PC-3 (cell line): ENCODE results near the gene MED15. TPM values are rescaled to one million over a fixed set of nuclear protein-coding genes. Genes with fewer than 3 reads are reported as not detected.

ENCODE experiments used
- ATAC-seq: fragments of 200-7000 bp; cut with Tn5 transposase; 2 replicates; pipeline ENCODE4 v1.9.1; 2020; ENCODE audit warnings: mild to moderate bottlenecking, moderate library complexity
- BruUV-seq: library from RNA; stranded (reverse); fragments of 400-500 nt; replicated peaks from 2 replicates; lab custom pipeline; 2021; lab: Mats Ljungman, UMichigan
- CTCF ChIA-PET: fragments of 300-600 bp; sonication (Branson Sonifier 250); formaldehyde crosslinking; loops from one replicate; lab custom pipeline; 2022; ENCODE audit warnings: antibody characterized with exemption; lab: Charles Lee
- POLR2A ChIA-PET: fragments of 300-600 bp; sonication (Branson Sonifier 250); formaldehyde crosslinking; loops from one replicate; lab custom pipeline; 2022; ENCODE audit warnings: antibody characterized with exemption; ENCODE audit not compliant: unreplicated experiment; lab: Charles Lee
- DNase-seq: peaks from one replicate; pipeline ENCODE4 v3.0.0-alpha.2; 2015
- H2AFZ ChIP-seq: fragments of 300-600 bp; sonication (generic); 2 replicates; pipeline ENCODE4 v1.6.0; 2016; ENCODE audit warnings: antibody characterized with exemption, low read length
- H3F3A ChIP-seq: fragments of 300-600 bp; sonication (generic); one replicate; pipeline ENCODE4 v1.6.0; 2017; ENCODE audit warnings: antibody characterized with exemption, low read length, control low read depth, mild to moderate bottlenecking; ENCODE audit not compliant: unreplicated experiment
- H3K27ac ChIP-seq: fragments of 300-600 bp; sonication (generic); 2 replicates; pipeline ENCODE4 v1.5.1; 2016; ENCODE audit warnings: mild to moderate bottlenecking, low read length
- H3K27me3 ChIP-seq: fragments of 300-600 bp; sonication (generic); 2 replicates; pipeline ENCODE4 v1.6.1; 2016; ENCODE audit warnings: low read length, mixed read lengths
- H3K36me3 ChIP-seq: fragments of 300-600 bp; sonication (generic); 2 replicates; pipeline ENCODE4 v1.6.1; 2016; ENCODE audit warnings: low read depth, mixed run types, low read length, mixed read lengths
- H3K4me1 ChIP-seq: fragments of 300-600 bp; sonication (generic); 2 replicates; pipeline ENCODE4 v1.5.1; 2016; ENCODE audit warnings: low read length; ENCODE audit not compliant: insufficient read depth
- H3K4me2 ChIP-seq: fragments of 300-600 bp; sonication (generic); 2 replicates; pipeline ENCODE4 v1.6.0; 2016; ENCODE audit warnings: low read length
- H3K4me3 ChIP-seq: fragments of 300-600 bp; sonication (generic); 2 replicates; pipeline ENCODE4 v1.5.1; 2016; ENCODE audit warnings: mild to moderate bottlenecking, low read length, mixed read lengths
- H3K79me2 ChIP-seq: fragments of 300-600 bp; sonication (generic); 2 replicates; pipeline ENCODE4 v1.6.1; 2017; ENCODE audit warnings: low read length, mixed read lengths
- H3K9ac ChIP-seq: fragments of 300-600 bp; sonication (generic); 2 replicates; pipeline ENCODE4 v1.6.0; 2016; ENCODE audit warnings: mild to moderate bottlenecking, low read length
- H3K9me2 ChIP-seq: fragments of 300-600 bp; sonication (generic); replicated peaks from 2 replicates; pipeline ENCODE4 v1.6.1; 2016; ENCODE audit warnings: mixed run types, low read length, mixed read lengths
- H3K9me3 ChIP-seq: fragments of 300-600 bp; sonication (generic); 2 replicates; pipeline ENCODE4 v1.6.1; 2016; ENCODE audit warnings: low read length, mixed read lengths
- H4K20me1 ChIP-seq: fragments of 300-600 bp; sonication (generic); 2 replicates; pipeline ENCODE4 v1.6.1; 2016; ENCODE audit warnings: low read length, mixed read lengths
- CTCF ChIP-seq: fragments of 300-600 bp; sonication (generic); conservative IDR thresholded peaks from 2 replicates; pipeline ENCODE4 v1.5.1; 2017; ENCODE audit warnings: antibody characterized with exemption, low read depth, mild to moderate bottlenecking, low read length
- EZH2 ChIP-seq: fragments of 300-600 bp; sonication (generic); IDR thresholded peaks from one replicate; pipeline ENCODE4 v1.6.1; 2017; ENCODE audit warnings: antibody characterized with exemption, mild to moderate bottlenecking, low read length; ENCODE audit not compliant: unreplicated experiment
- EZH2phosphoT487 ChIP-seq: fragments of 300-600 bp; sonication (generic); IDR thresholded peaks from 2 replicates; pipeline ENCODE4 v1.6.1; 2018; ENCODE audit warnings: mild to moderate bottlenecking, antibody characterized with exemption, low read length, borderline replicate concordance
- intact Hi-C: fragments of 100-400 bp; cut with micrococcal nuclease; formaldehyde crosslinking; loops from 2 replicates; pipeline ENCODE4 v1.9.0; 2023
- total RNA-seq: library from RNA; depleted of rRNA; stranded (reverse); fragments of >200 nt; gene quantifications from 2 replicates; pipeline ENCODE4 v1.2.3, GENCODE V29; 2014

Gene MED15
- total RNA-seq, 1 experiment from 2014 or later = 55.9 TPM

GRCh38 chr22:20630873-20631617 is 123.6 kb downstream of the MED15 start:
- ATAC-seq (no peak), DNase-seq (no peak)
- no peaks in the 10 kb centered on the region; the same call in 1 of the 2 replicates for H3K27me3 ChIP-seq
- TF ChIP-seq EZH2phosphoT487 (no peak), CTCF (no peak), EZH2 (no peak)
- H4K20me1 ChIP-seq = no peaks in the 10 kb centered on the region
- CTCF ChIA-PET = no interaction called here
- no peaks in the 10 kb centered on the region for H3K9me3 ChIP-seq
- no peaks in the 10 kb centered on the region for H3K9me2 ChIP-seq
- intact Hi-C loops = no loop called here
- no peak overlapping the region for H3K4me2 ChIP-seq
- H3K9ac ChIP-seq = no peak overlapping the region
- no peak overlapping the region for H2AFZ ChIP-seq
- H3F3A ChIP-seq = no peaks in the 10 kb centered on the region
- H3K4me3 ChIP-seq = no peak overlapping the region
- POLR2A ChIA-PET = no interaction called here
- H3K27ac ChIP-seq = no peak overlapping the region
- no peaks in the 10 kb centered on the region for H3K36me3 ChIP-seq
- no peaks in the 10 kb centered on the region for H3K4me1 ChIP-seq
- no peaks in the 10 kb centered on the region for H3K79me2 ChIP-seq
- no TSS peak for BruUV-seq

DNA sequence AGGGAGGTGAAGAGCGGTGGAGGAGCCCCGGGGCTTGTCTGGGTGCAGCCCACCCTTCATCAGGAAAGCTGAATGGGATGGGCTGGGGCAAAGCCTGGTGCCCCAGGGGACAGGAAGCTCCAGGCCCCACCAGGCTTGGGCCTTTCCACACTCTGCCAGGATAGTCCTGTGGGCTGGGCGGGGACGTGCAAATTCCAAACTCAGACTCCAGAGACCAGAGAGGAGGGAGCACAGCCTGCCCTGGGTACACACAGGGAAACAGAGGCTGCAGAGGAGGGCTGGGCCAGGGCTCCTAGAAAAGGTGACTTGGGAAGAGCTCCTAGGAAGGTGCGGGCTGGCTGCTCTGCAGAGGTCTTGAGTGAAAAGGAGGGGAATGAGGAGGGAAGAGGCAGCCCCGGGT is 124.7 kb downstream of the MED15 start:
- ATAC-seq = no peak
- H3K79me2 ChIP-seq = no peaks in the 10 kb centered on the region

More for the DNA sequence above, 124.7 kb downstream of the MED15 start:
- BruUV-seq = no TSS peak
- Histone ChIP-seq H3K9ac (no peak overlapping the region), H3K4me3 (no peak overlapping the region), H3K9me2 (no peaks in the 10 kb centered on the region), H3K36me3 (no peaks in the 10 kb centered on the region), H2AFZ (no peak overlapping the region), H3K9me3 (no peaks in the 10 kb centered on the region), H3K27ac (no peak overlapping the region), H3K4me2 (no peak overlapping the region), H3F3A (no peaks in the 10 kb centered on the region), H4K20me1 (no peaks in the 10 kb centered on the region), H3K27me3 (no peaks in the 10 kb centered on the region; the same call in 1 of the 2 replicates), H3K4me1 (no peaks in the 10 kb centered on the region)
- DNase-seq = no peak
- CTCF ChIA-PET = no interaction called here
- TF ChIP-seq CTCF (no peak), EZH2phosphoT487 (no peak), EZH2 (no peak)
- POLR2A ChIA-PET = no interaction called here
- intact Hi-C loops = no loop called here
